H1 (cell line): ENCODE data around the gene UMAD1.

ENCODE experiments used
- ASH2L ChIP-seq: fragments of 200-600, 300-600 bp; sonication (generic); IDR thresholded peaks from one replicate; pipeline ENCODE4 v1.7.1; 2017; ENCODE audit warnings: low read length
- CREB1 ChIP-seq: IDR thresholded peaks from 2 replicates; pipeline ENCODE4 v1.6.1; 2012; ENCODE audit warnings: inconsistent platforms
- CTCF ChIP-seq, 3 experiments: IDR thresholded peaks; 1 replicate in 2 of 3; 2 replicates in 1 of 3; pipeline versions ENCODE4 v1.5.1 to v1.6.1; 2011; ENCODE audit warnings: low read length in 3 of 3, mild to moderate bottlenecking in 3 of 3, inconsistent platforms in 2 of 3, low read depth in 1 of 3, moderate library complexity in 1 of 3; ENCODE audit not compliant: insufficient read depth in 1 of 3; ENCODE audit errors: control extremely low read depth in 1 of 3
- EZH2 ChIP-seq: fragments of 200-600 bp; sonication (generic); IDR thresholded peaks from 2 replicates; pipeline ENCODE4 v1.7.1; 2012; ENCODE audit warnings: low read depth, mild to moderate bottlenecking, moderate library complexity, low read length, inconsistent platforms; ENCODE audit not compliant: severe bottlenecking
- MAFK ChIP-seq: IDR thresholded peaks from 2 replicates; pipeline ENCODE4 v1.6.1; 2012; ENCODE audit warnings: low read depth, mild to moderate bottlenecking, improper control_type of control experiment, low read length
- POLR2A ChIP-seq, 2 experiments: IDR thresholded peaks; 1 replicate in 1 of 2; 2 replicates in 1 of 2; pipeline ENCODE4 v1.6.1; 2011; ENCODE audit warnings: low read depth in 2 of 2, low read length in 2 of 2, mild to moderate bottlenecking in 2 of 2; ENCODE audit errors: control extremely low read depth in 1 of 2
- POLR2AphosphoS5 ChIP-seq: IDR thresholded peaks from 2 replicates; pipeline ENCODE4 v1.6.1; 2011; ENCODE audit warnings: low read depth, low read length
- SIN3A ChIP-seq, 2 experiments: IDR thresholded peaks in 1 of 2; conservative IDR thresholded peaks in 1 of 2; 2 replicates each; pipeline ENCODE4 v1.6.1; 2011 to 2012; ENCODE audit warnings: low read length in 2 of 2, improper control_type of control experiment in 1 of 2, low read depth in 1 of 2, mild to moderate bottlenecking in 1 of 2
- SP2 ChIP-seq: IDR thresholded peaks from 2 replicates; pipeline ENCODE4 v1.6.1; 2012; ENCODE audit warnings: mild to moderate bottlenecking, low read length, inconsistent platforms
- SUZ12 ChIP-seq: fragments of 200-600 bp; sonication (generic); IDR thresholded peaks from 2 replicates; pipeline ENCODE4 v1.6.1; 2012; ENCODE audit warnings: mild to moderate bottlenecking, inconsistent platforms, low read length, moderate library complexity, mixed read lengths
- YY1 ChIP-seq: IDR thresholded peaks from 2 replicates; pipeline ENCODE4 v1.6.1; 2011; ENCODE audit warnings: low read depth, mild to moderate bottlenecking, low read length
- ZNF274 ChIP-seq: IDR thresholded peaks from 2 replicates; pipeline ENCODE4 v1.7.0; 2012; ENCODE audit warnings: low read length, borderline replicate concordance; ENCODE audit errors: extremely low read depth

GRCh38 chr7:7916064-7916463, 275.5 kb downstream of the UMAD1 start:
- TF ChIP-seq ASH2L (no peak), SUZ12 (no peak), EZH2 (no peak), CTCF (IDR thresholded peaks at IDR 0.05; ENCODE audit: control extremely low read depth in 1 of 3, insufficient read depth in 1 of 3, low read depth in 1 of 3, low read length in 3 of 3) (no peak), POLR2A (IDR thresholded peaks at IDR 0.05; ENCODE audit: control extremely low read depth in 1 of 2, low read depth in 2 of 2, low read length in 2 of 2) (no peak), SIN3A (conservative IDR thresholded peaks at IDR 0.05 in 1 of 2, IDR thresholded peaks at IDR 0.05 in 1 of 2; ENCODE audit: low read depth in 1 of 2, low read length in 2 of 2) (no peak), ZNF274 (no peak), MAFK (no peak), YY1 (no peak), POLR2AphosphoS5 (no peak), CREB1 (no peak), SP2 (no peak)
